Activated CD4-positive, alpha-beta T cell treated with anti-CD3 and anti-CD28 coated beads, Interleukin-2, amount 10 ng/mL, durations not matched to agents 24 days and 14 days (primary cell): ENCODE data around the gene PLCH2. TPM values are rescaled to one million over a fixed set of nuclear protein-coding genes. Genes with fewer than 3 reads are reported as not detected.

ENCODE experiments used
- DNase-seq: peaks from one replicate; pipeline ENCODE4 v3.0.0; 2022
- H3K27ac Mint-ChIP-seq: one replicate; pipeline ENCODE4 v1.8.0; 2022; ENCODE audit warnings: mild to moderate bottlenecking, mixed read lengths
- H3K27me3 Mint-ChIP-seq: one replicate; pipeline ENCODE4 v1.8.0; 2022; ENCODE audit warnings: mixed read lengths
- H3K36me3 Mint-ChIP-seq: one replicate; pipeline ENCODE4 v1.8.0; 2022; ENCODE audit warnings: low read depth, mild to moderate bottlenecking, mixed read lengths
- H3K4me1 Mint-ChIP-seq: one replicate; pipeline ENCODE4 v1.8.0; 2021; ENCODE audit warnings: mixed read lengths
- H3K4me3 Mint-ChIP-seq: one replicate; pipeline ENCODE4 v1.8.0; 2022; ENCODE audit warnings: mild to moderate bottlenecking, moderate library complexity, mixed read lengths
- H3K9me3 Mint-ChIP-seq: one replicate; pipeline ENCODE4 v1.8.0; 2021; ENCODE audit warnings: mixed read lengths
- intact Hi-C: fragments of 100-400 bp; cut with micrococcal nuclease; formaldehyde crosslinking; loops from one replicate; pipeline ENCODE4 v1.15.1; 2023
- total RNA-seq: library from RNA; stranded (reverse); gene quantifications from 2 replicates; pipeline ENCODE4 v1.2.3, GENCODE V29; 2022

The PLCH2 gene
- total RNA-seq, 1 donor from 2014 or later: 2.8 TPM

- DNase-seq: no peak
- no peak overlapping the region for H3K27ac Mint-ChIP-seq
- peaks cover 2% of the 10 kb centered on the region for H3K36me3 Mint-ChIP-seq
- H3K9me3 Mint-ChIP-seq: peaks cover 6% of the 10 kb centered on the region
- peaks cover 4% of the 10 kb centered on the region for H3K4me1 Mint-ChIP-seq
- intact Hi-C loops: no loop called here
- no peaks in the 10 kb centered on the region for H3K27me3 Mint-ChIP-seq
- H3K4me3 Mint-ChIP-seq: no peak overlapping the region
These were observed 6.9 kb downstream of the PLCH2 start for GRCh38 chr1:2483026-2483425.

GRCh38 chr1:2483970-2484369 lies 7.9 kb downstream of the PLCH2 start:
- peaks cover 7% of the 10 kb centered on the region for H3K9me3 Mint-ChIP-seq
- H3K4me3 Mint-ChIP-seq: no peak overlapping the region
- H3K27ac Mint-ChIP-seq: peak overlapping the region; percentile 46
- peaks cover 4% of the 10 kb centered on the region for H3K4me1 Mint-ChIP-seq
- peaks cover 6% of the 10 kb centered on the region for H3K36me3 Mint-ChIP-seq
- intact Hi-C loops: no loop called here
- no peaks in the 10 kb centered on the region for H3K27me3 Mint-ChIP-seq
- no peak for DNase-seq

GRCh38 chr1:2486041-2486440 lies 10.0 kb downstream of the PLCH2 start:
- H3K9me3 Mint-ChIP-seq: peaks cover 7% of the 10 kb centered on the region
- H3K36me3 Mint-ChIP-seq: peaks cover 10% of the 10 kb centered on the region
- H3K4me1 Mint-ChIP-seq: peaks cover 4% of the 10 kb centered on the region

GRCh38 chr1:2486558-2486957 lies 10.5 kb downstream of the PLCH2 start:
- Mint-ChIP-seq H3K4me1 (peaks cover 4% of the 10 kb centered on the region), H3K36me3 (peaks cover 10% of the 10 kb centered on the region), H3K9me3 (peaks cover 7% of the 10 kb centered on the region), H3K27me3 (no peaks in the 10 kb centered on the region), H3K4me3 (no peak overlapping the region), H3K27ac (no peak overlapping the region)
- DNase-seq: no peak
- intact Hi-C loops: no loop called here

More at GRCh38 chr1:2486041-2486440, 10.0 kb downstream of the PLCH2 start:
- no peak for DNase-seq
- no peak overlapping the region for H3K4me3 Mint-ChIP-seq
- no peak overlapping the region for H3K27ac Mint-ChIP-seq
- intact Hi-C loops: no loop called here
- H3K27me3 Mint-ChIP-seq: no peaks in the 10 kb centered on the region

- Mint-ChIP-seq H3K9me3 (peaks cover 7% of the 10 kb centered on the region), H3K4me1 (peaks cover 5% of the 10 kb centered on the region), H3K27ac (no peak overlapping the region), H3K27me3 (no peaks in the 10 kb centered on the region), H3K36me3 (peaks cover 10% of the 10 kb centered on the region), H3K4me3 (no peak overlapping the region)
- no peak for DNase-seq
- intact Hi-C loops: no loop called here
These were observed 12.6 kb downstream of the PLCH2 start for GRCh38 chr1:2488688-2489087.

DNA sequence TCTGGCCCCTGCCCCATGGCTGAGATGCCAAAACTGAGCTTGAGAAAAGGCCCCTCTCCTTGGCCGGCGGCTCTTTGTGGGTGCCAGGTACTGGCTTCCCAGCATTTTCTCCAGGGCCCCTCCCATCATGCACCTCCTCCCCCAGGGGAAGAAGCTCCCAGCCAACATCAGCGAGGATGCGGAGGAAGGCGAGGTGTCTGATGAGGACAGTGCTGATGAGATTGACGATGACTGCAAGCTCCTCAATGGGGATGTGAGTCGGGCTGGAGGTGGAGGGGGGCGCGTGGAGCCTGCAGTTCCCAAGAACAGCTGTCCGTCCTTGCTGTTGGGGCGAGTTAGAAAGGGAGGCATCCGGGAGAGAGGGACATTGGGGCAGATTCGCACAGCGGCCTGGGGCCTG lies 13.5 kb downstream of the PLCH2 start:
- Mint-ChIP-seq H3K4me3 (no peak overlapping the region), H3K9me3 (peaks cover 7% of the 10 kb centered on the region)

DNA sequence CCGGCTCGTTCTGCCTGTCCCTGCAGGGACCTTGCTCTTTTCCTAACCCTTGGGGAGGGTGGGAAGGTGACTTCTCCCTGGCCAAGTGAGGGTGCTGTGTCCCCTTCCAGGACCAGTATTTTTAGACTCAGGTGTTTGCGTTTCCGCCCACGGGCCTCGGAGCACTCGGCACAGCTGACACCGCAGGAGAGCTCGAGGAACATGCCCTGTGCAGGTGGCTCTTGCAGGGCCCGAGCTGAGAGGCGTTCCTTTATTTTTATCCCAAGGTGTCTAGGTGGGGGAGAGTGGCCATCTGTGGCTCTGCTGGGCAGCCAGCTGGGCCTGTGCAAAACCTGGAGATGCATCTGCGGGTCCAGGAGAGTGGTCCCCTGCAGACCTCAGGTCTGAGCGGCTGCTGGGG lies 16.0 kb downstream of the PLCH2 start:
- Mint-ChIP-seq H3K4me1 (peaks cover 2% of the 10 kb centered on the region), H3K4me3 (no peak overlapping the region), H3K36me3 (peaks cover 10% of the 10 kb centered on the region), H3K27ac (no peak overlapping the region), H3K27me3 (no peaks in the 10 kb centered on the region), H3K9me3 (peaks cover 7% of the 10 kb centered on the region)
- no peak for DNase-seq
- intact Hi-C loops: no loop called here

More for the DNA sequence above, 13.5 kb downstream of the PLCH2 start:
- H3K27me3 Mint-ChIP-seq: no peaks in the 10 kb centered on the region
- intact Hi-C loops: no loop called here
- H3K27ac Mint-ChIP-seq: no peak overlapping the region
- H3K36me3 Mint-ChIP-seq: peaks cover 10% of the 10 kb centered on the region
- H3K4me1 Mint-ChIP-seq: peaks cover 2% of the 10 kb centered on the region
- DNase-seq: no peak

DNA sequence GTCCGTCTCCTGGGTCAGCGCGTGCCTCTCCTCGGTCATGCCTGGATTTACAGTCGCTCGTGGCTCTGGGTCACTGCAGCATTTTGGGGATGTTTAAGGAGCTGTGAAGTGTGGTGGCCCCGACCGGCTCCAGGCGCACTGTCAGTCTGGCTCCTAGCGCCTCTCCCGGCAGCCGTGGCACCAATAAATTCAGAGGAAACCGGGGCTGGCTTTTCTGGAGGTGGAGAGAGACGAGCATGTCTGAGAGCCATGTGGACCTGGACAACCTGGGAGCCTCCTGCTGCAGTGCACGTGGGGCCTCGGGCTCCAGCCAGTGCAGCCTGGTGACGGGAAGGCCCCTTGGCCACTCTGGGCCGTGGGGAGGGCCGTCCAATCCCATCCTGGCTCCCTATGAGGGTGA lies 17.1 kb downstream of the PLCH2 start:
- intact Hi-C loops: no loop called here
- H3K36me3 Mint-ChIP-seq: peaks cover 8% of the 10 kb centered on the region
- H3K4me1 Mint-ChIP-seq: peaks cover 2% of the 10 kb centered on the region
- H3K27me3 Mint-ChIP-seq: no peaks in the 10 kb centered on the region
- H3K27ac Mint-ChIP-seq: no peak overlapping the region
- no peak for DNase-seq
- no peak overlapping the region for H3K4me3 Mint-ChIP-seq
- no peaks in the 10 kb centered on the region for H3K9me3 Mint-ChIP-seq

- Mint-ChIP-seq H3K9me3 (no peaks in the 10 kb centered on the region), H3K27ac (no peak overlapping the region)
These were observed 17.7 kb downstream of the PLCH2 start for GRCh38 chr1:2493691-2494322.

GRCh38 chr1:2494323-2494693 lies 18.2 kb downstream of the PLCH2 start:
- intact Hi-C loops: no loop called here
- Mint-ChIP-seq H3K27me3 (no peaks in the 10 kb centered on the region), H3K27ac (no peak overlapping the region), H3K9me3 (no peaks in the 10 kb centered on the region), H3K4me1 (peaks cover 2% of the 10 kb centered on the region), H3K36me3 (peaks cover under 1% of the 10 kb centered on the region), H3K4me3 (no peak overlapping the region)
- no peak for DNase-seq

More at GRCh38 chr1:2493691-2494322, 17.7 kb downstream of the PLCH2 start:
- H3K4me3 Mint-ChIP-seq: no peak overlapping the region
- peaks cover 5% of the 10 kb centered on the region for H3K36me3 Mint-ChIP-seq
- peaks cover 2% of the 10 kb centered on the region for H3K4me1 Mint-ChIP-seq
- DNase-seq: no peak
- intact Hi-C loops: no loop called here
- no peaks in the 10 kb centered on the region for H3K27me3 Mint-ChIP-seq

DNA sequence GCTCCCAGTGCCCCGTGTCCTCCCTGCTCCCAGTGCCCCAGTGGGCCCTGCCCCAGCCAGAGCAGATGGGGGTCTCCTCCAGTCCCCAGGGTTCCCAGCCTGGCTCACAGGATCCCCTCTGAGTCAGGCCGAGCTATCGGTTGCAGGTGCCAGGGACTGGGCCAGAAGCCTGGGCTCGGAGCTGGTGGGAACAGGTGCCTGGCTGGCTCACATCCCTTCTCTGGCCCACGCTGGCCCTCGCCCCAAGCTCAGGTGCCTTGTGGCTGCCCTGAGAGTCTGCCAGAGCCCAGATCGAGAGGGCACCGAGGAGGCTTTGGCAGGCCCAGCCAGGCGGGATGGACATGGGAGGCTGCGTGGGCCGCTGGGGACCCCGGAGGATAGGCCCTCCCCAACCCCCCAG lies 18.9 kb downstream of the PLCH2 start:
- no peak overlapping the region for H3K4me3 Mint-ChIP-seq
- no peak overlapping the region for H3K27ac Mint-ChIP-seq
- no peaks in the 10 kb centered on the region for H3K9me3 Mint-ChIP-seq
- no peaks in the 10 kb centered on the region for H3K36me3 Mint-ChIP-seq
- intact Hi-C loops: no loop called here
- peaks cover 2% of the 10 kb centered on the region for H3K4me1 Mint-ChIP-seq
- no peaks in the 10 kb centered on the region for H3K27me3 Mint-ChIP-seq
- no peak for DNase-seq

GRCh38 chr1:2495546-2495945 lies 19.5 kb downstream of the PLCH2 start:
- DNase-seq: no peak
- H3K9me3 Mint-ChIP-seq: no peaks in the 10 kb centered on the region
- H3K4me3 Mint-ChIP-seq: no peak overlapping the region
- H3K4me1 Mint-ChIP-seq: peaks cover 4% of the 10 kb centered on the region
- no peaks in the 10 kb centered on the region for H3K36me3 Mint-ChIP-seq
- H3K27me3 Mint-ChIP-seq: no peaks in the 10 kb centered on the region
- intact Hi-C loops: no loop called here
- H3K27ac Mint-ChIP-seq: no peak overlapping the region

GRCh38 chr1:2496087-2496622 lies 20.1 kb downstream of the PLCH2 start:
- Mint-ChIP-seq H3K27me3 (no peaks in the 10 kb centered on the region), H3K36me3 (no peaks in the 10 kb centered on the region), H3K9me3 (no peaks in the 10 kb centered on the region), H3K4me3 (no peak overlapping the region), H3K4me1 (peaks cover 4% of the 10 kb centered on the region), H3K27ac (no peak overlapping the region)
- intact Hi-C loops: no loop called here
- no peak for DNase-seq

- Mint-ChIP-seq H3K27ac (no peak overlapping the region), H3K4me1 (peaks cover 4% of the 10 kb centered on the region), H3K9me3 (no peaks in the 10 kb centered on the region), H3K4me3 (no peak overlapping the region), H3K36me3 (no peaks in the 10 kb centered on the region), H3K27me3 (no peaks in the 10 kb centered on the region)
- intact Hi-C loops: no loop called here
- no peak for DNase-seq
These were observed 20.7 kb downstream of the PLCH2 start for GRCh38 chr1:2496746-2497145.

DNA sequence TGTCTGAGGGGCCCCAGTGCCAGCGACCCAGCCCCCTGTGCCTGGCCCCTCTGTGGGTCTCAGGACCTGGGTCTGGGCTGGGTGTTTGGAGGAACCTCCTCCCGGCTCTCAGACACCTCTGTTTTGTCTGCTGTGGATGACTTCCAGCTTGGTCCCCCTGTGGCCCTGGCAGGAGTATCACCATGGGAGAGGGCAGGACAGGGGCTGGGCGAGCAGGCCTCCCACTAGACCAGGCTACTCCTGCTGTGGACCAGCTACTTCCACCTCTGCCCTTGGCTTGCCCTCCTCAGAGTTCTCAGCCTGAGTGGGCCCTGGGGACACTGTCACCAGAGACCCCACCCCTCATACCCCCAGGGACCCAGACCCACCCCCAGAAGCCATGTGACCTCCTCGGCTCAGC lies 21.8 kb downstream of the PLCH2 start:
- H3K9me3 Mint-ChIP-seq: no peaks in the 10 kb centered on the region
- H3K4me1 Mint-ChIP-seq: peaks cover 4% of the 10 kb centered on the region
- H3K36me3 Mint-ChIP-seq: no peaks in the 10 kb centered on the region
- intact Hi-C loops: no loop called here
- H3K4me3 Mint-ChIP-seq: no peak overlapping the region
- DNase-seq: no peak
- no peaks in the 10 kb centered on the region for H3K27me3 Mint-ChIP-seq
- no peak overlapping the region for H3K27ac Mint-ChIP-seq
